ENCODE data around the gene HAGHL.

The HAGHL gene

GRCh38 chr16:721765-722540 is 5.0 kb upstream of the HAGHL start:
- DNase-seq (ENCODE audit: low read depth in 2 of 2), result no peak

GRCh38 chr16:722835-723633 is 3.9 kb upstream of the HAGHL start:
- no peak for DNase-seq (ENCODE audit: low read depth in 2 of 2)

- DNase-seq (ENCODE audit: low read depth in 2 of 2), result no peak
These were observed 3.2 kb upstream of the HAGHL start for GRCh38 chr16:723695-724094.

GRCh38 chr16:724188-725040 is 2.5 kb upstream of the HAGHL start:
- DNase-seq (ENCODE audit: low read depth in 2 of 2), result no peak

GRCh38 chr16:725041-725376 is 1.9 kb upstream of the HAGHL start:
- DNase-seq (ENCODE audit: low read depth in 2 of 2), result no peak

GRCh38 chr16:725463-726187 is 1.3 kb upstream of the HAGHL start:
- no peak for DNase-seq (ENCODE audit: low read depth in 2 of 2)

GRCh38 chr16:726188-726437 is 793 bp upstream of the HAGHL start:
- no peak for DNase-seq (ENCODE audit: low read depth in 2 of 2)

- DNase-seq (ENCODE audit: low read depth in 2 of 2), result no peak
These were observed 528 bp downstream of the HAGHL start for GRCh38 chr16:727291-727977.

- DNase-seq (ENCODE audit: low read depth in 2 of 2), result peak in 1 of 2 donors; percentile 49
These were observed 1.4 kb downstream of the HAGHL start for GRCh38 chr16:728131-728889.

GRCh38 chr16:728890-729744 is 2.2 kb downstream of the HAGHL start:
- no peak for DNase-seq (ENCODE audit: low read depth in 2 of 2)

- no peak for DNase-seq (ENCODE audit: low read depth in 2 of 2)
These were observed 3.1 kb downstream of the HAGHL start for GRCh38 chr16:729768-730665.

GRCh38 chr16:730666-731509 is 4.0 kb downstream of the HAGHL start:
- DNase-seq (ENCODE audit: low read depth in 2 of 2), result no peak

GRCh38 chr16:732332-732731 is 5.4 kb downstream of the HAGHL start:
- DNase-seq (ENCODE audit: low read depth in 2 of 2), result no peak

GRCh38 chr16:732936-733335 is 6.0 kb downstream of the HAGHL start:
- DNase-seq (ENCODE audit: low read depth in 2 of 2), result no peak

- no peak for DNase-seq (ENCODE audit: low read depth in 2 of 2)
These were observed 6.7 kb downstream of the HAGHL start for GRCh38 chr16:733382-734207.

GRCh38 chr16:734208-734980 is 7.5 kb downstream of the HAGHL start:
- DNase-seq (ENCODE audit: low read depth in 2 of 2), result no peak
